Sigmoid colon (tissue), 4 donors: ENCODE measurements around the gene LAMB2.

ENCODE experiments used
- POLR2AphosphoS5 ChIP-seq, 4 donors: sonication (generic); formaldehyde crosslinking; IDR thresholded peaks; one replicate each; pipeline ENCODE4 v1.6.1; 2017; ENCODE audit warnings: antibody characterized with exemption in 4 of 4
- TF ChIP-seq, protein P1 (sequence below), 4 experiments: fragments of 450-650 bp in 3 of 4; fragments of 200-600 bp in 1 of 4; IDR thresholded peaks; one replicate each; pipeline ENCODE4 v1.5.1; 2016 to 2019; ENCODE audit warnings: antibody characterized with exemption in 4 of 4, mild to moderate bottlenecking in 3 of 4, moderate library complexity in 2 of 4

DNA sequence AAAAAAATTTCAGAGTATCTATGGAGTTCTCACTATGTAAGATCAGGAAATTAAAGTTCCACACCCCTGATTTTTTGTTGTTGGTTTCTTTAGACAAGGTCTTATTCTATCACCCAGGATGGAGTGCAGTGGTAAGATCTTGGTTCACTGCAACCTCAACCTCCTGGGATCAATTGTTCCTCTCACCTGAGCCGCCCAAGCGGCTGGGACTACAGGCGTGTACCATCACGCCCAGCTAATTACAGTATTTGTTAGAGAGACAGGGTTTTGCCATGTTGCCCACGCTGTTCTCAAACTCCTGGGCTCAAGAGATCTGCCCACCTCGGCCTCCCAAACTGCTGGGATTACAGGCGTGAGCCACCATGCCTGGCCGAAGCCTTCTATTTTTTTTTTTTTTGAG lies 51.4 kb downstream of the LAMB2 start:
- TF ChIP-seq, protein P1, sequence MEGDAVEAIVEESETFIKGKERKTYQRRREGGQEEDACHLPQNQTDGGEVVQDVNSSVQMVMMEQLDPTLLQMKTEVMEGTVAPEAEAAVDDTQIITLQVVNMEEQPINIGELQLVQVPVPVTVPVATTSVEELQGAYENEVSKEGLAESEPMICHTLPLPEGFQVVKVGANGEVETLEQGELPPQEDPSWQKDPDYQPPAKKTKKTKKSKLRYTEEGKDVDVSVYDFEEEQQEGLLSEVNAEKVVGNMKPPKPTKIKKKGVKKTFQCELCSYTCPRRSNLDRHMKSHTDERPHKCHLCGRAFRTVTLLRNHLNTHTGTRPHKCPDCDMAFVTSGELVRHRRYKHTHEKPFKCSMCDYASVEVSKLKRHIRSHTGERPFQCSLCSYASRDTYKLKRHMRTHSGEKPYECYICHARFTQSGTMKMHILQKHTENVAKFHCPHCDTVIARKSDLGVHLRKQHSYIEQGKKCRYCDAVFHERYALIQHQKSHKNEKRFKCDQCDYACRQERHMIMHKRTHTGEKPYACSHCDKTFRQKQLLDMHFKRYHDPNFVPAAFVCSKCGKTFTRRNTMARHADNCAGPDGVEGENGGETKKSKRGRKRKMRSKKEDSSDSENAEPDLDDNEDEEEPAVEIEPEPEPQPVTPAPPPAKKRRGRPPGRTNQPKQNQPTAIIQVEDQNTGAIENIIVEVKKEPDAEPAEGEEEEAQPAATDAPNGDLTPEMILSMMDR (IDR thresholded peaks at IDR 0.05): no peak
- no peak for TF ChIP-seq POLR2AphosphoS5 (IDR thresholded peaks at IDR 0.05)
